Neutrophil (primary cell): ENCODE measurements around the gene KRTAP10-12.
"Not testable (repeated sequence)": the region's sequence is repeated elsewhere in the genome, so short reads cannot be mapped to it uniquely, and the experiment has no call there.

Source experiments
- H3K27ac ChIP-seq: fragments of 200-600 bp; sonication (generic); 2 replicates; pipeline ENCODE4 v1.5.1; 2016; ENCODE audit warnings: mild to moderate bottlenecking, moderate library complexity
- H3K27me3 ChIP-seq: fragments of 200-600 bp; sonication (generic); 2 replicates; pipeline ENCODE4 v1.6.0; 2016; ENCODE audit warnings: mild to moderate bottlenecking
- H3K36me3 ChIP-seq: fragments of 200-600 bp; sonication (generic); 2 replicates; pipeline ENCODE4 v1.5.1; 2017
- H3K4me1 ChIP-seq, 2 experiments: fragments of 200-600 bp in 1 of 2; sonication (generic) in 1 of 2; 1 replicate in 1 of 2; 2 replicates in 1 of 2; pipeline versions ENCODE4 v1.5.1 to v1.6.1; 2013 to 2016; ENCODE audit warnings: low read depth in 1 of 2, low read length in 1 of 2, mild to moderate bottlenecking in 1 of 2, moderate library complexity in 1 of 2; ENCODE audit not compliant: control insufficient read depth in 1 of 2, insufficient read depth in 1 of 2
- H3K4me3 ChIP-seq, 2 experiments: fragments of 200-600 bp in 1 of 2; sonication (generic) in 1 of 2; 1 replicate in 1 of 2; 2 replicates in 1 of 2; pipeline ENCODE4 v1.5.1; 2013 to 2016; ENCODE audit warnings: low read depth in 1 of 2, low read length in 1 of 2, mild to moderate bottlenecking in 1 of 2, moderate library complexity in 1 of 2
- H3K9me3 ChIP-seq: fragments of 200-600 bp; sonication (generic); 2 replicates; pipeline ENCODE4 v1.5.1; 2016
- CTCF ChIP-seq: fragments of 200-600 bp; sonication (generic); IDR thresholded peaks from 2 replicates; pipeline ENCODE4 v1.5.1; 2016; ENCODE audit warnings: antibody characterized with exemption

The KRTAP10-12 gene

GRCh38 chr21:44697172-44697810, at the start of gene KRTAP10-12:
Gene KRTAP10-12 (plus strand): TSS chr21:44697172. CDS start chr21:44697202, 30 bp downstream.
- H3K36me3 ChIP-seq, H3K9me3 ChIP-seq, H3K27ac ChIP-seq, H3K4me1 ChIP-seq, H3K4me3 ChIP-seq: not testable (repeated sequence)
- H3K27me3 ChIP-seq = peaks cover 80% of the 10 kb centered on the region

GRCh38 chr21:44647222-44647552, 49.8 kb upstream of the KRTAP10-12 start:
- H3K4me1 ChIP-seq = no peaks in the 10 kb centered on the region
- no peaks in the 10 kb centered on the region for H3K36me3 ChIP-seq
- H3K9me3 ChIP-seq = peaks cover 3% of the 10 kb centered on the region
- TF ChIP-seq CTCF = no peak
- no peak overlapping the region for H3K4me3 ChIP-seq
- no peak overlapping the region for H3K27ac ChIP-seq
- H3K27me3 ChIP-seq = peaks cover 17% of the 10 kb centered on the region

- no peak for TF ChIP-seq CTCF
- H3K4me3 ChIP-seq = no peak overlapping the region
- H3K9me3 ChIP-seq = peaks cover 3% of the 10 kb centered on the region
- no peak overlapping the region for H3K27ac ChIP-seq
- no peaks in the 10 kb centered on the region for H3K36me3 ChIP-seq
- no peaks in the 10 kb centered on the region for H3K4me1 ChIP-seq
- H3K27me3 ChIP-seq = peaks cover 17% of the 10 kb centered on the region
Measured at GRCh38 chr21:44648557-44649311, 48.2 kb upstream of the KRTAP10-12 start.

- no peaks in the 10 kb centered on the region for H3K9me3 ChIP-seq
- H3K4me1 ChIP-seq = no peaks in the 10 kb centered on the region
- H3K27ac ChIP-seq = no peak overlapping the region
- no peaks in the 10 kb centered on the region for H3K36me3 ChIP-seq
- no peak overlapping the region for H3K4me3 ChIP-seq
- peaks cover 17% of the 10 kb centered on the region for H3K27me3 ChIP-seq
- TF ChIP-seq CTCF = no peak
Measured at GRCh38 chr21:44649521-44650100, 47.4 kb upstream of the KRTAP10-12 start.

- Histone ChIP-seq H3K4me1 (no peaks in the 10 kb centered on the region), H3K27ac (no peak overlapping the region), H3K27me3 (peaks cover 17% of the 10 kb centered on the region), H3K9me3 (no peaks in the 10 kb centered on the region), H3K4me3 (no peak overlapping the region), H3K36me3 (no peaks in the 10 kb centered on the region)
- TF ChIP-seq CTCF = no peak
Measured at GRCh38 chr21:44650265-44650972, 46.6 kb upstream of the KRTAP10-12 start.
